Activated naive CD4-positive, alpha-beta T cell treated with anti-CD3 and anti-CD28 coated beads, Interleukin-2, amount 50 U/mL, for 16 hours (primary cell): Measurements from ENCODE around the gene CHST12.
A peak's percentile ranks its signal among the peaks of the same experiment; 100 is the strongest.
"Not testable (repeated sequence)": the region's sequence is repeated elsewhere in the genome, so short reads cannot be mapped to it uniquely, and the experiment has no call there.

Source experiments
- DNase-seq: peaks from one replicate; pipeline ENCODE4 v3.0.0-alpha.2; 2020

CHST12 gene

DNA sequence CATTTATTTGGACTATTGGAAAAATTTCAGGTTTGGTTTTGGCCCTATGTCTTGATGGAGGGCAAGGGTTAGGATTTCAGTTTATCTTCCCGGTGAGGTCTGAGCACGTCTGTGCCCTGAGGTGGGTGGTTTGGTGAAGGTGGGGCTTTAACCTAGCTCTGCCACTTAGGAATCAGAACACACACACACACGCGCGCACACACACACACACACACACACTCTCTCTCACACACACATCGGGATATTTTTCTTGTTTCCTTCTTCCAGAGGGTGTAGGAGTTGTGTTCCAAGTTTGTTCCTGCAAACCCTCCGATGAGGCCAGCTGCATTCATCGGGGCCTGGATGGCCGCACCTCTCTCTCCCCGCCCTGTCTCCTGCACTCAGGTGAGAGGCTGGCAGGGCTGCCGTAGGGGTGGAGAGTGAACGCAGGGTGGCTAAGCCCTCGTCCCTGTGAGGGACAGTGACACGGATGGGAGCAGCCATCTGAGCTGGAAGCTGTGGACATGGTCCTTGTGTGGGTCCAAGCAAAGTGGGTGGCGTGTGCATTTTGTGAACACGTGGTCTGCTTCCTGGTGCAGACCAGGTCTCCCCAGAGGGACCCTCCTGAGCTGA lies 34.2 kb downstream of the CHST12 start:
- DNase-seq, result no peak

DNA sequence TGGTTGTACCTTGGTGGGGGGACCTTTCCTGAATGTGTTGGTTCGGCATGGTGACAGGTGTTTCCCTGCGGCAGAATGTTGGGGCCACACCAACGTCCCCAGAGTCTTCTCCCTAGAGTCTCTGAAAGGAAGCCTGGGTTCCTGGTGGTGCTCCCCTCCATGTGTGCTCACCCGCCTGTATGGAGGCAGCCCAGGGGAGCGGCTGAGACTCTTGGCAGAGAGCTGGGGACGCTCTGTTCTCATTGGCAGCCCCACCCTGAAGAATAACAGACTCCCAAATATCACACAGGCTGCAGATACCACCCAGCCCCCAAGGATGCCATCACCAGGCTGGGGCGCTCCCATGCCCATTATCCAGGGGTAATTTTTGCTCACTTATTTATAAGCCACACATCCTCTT lies 34.8 kb downstream of the CHST12 start:
- DNase-seq, result no peak

DNA sequence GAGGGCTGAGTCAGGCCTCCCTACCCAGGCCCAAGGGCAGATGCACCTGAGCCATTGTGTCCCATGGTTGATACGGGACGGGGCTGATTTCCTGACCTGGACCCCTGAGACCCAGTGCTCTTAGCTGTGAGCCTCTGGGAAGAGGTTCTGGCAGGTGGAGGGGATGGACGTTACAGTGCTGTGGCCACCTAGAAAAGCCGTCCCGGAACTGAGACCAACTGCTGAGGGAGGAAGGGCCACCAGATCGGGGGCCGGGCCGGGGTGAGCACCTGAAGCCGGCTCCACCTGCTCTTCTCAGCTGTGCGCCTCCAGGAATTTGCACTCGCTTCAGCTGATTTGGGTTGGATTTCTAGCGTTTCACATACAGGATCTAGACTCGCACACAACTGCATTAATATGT lies 35.4 kb downstream of the CHST12 start:
- no peak for DNase-seq

DNA sequence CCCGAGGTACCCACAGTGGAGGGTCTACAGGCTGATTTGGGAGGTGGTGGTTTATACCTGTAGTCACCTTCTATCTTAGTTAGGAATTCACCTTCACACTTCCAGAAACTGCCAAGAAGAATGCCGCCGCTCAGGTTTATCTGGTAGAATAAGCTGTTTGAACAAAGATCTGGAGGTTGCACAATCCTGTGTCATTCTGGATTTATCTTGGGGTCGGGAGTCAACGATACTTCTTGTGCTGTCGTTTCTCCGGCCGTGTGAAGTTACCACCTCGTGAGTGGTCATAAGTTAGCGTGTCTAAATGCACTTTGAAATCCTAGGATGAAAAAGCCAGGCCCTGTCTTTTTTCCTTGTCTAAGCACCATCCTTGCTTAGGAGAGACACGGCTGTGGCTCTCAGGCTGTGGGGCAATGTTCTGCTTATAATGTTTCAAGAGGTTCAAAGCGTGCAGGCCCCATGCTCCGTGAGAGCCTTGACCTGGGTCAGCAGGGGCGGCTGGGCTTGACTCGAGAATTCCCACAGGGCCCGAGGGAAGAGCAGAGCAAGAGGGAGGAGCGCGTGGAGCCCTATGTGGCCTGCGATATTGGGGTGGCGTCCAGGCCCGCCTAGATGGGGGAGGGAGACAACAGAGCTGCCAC lies 37.3 kb downstream of the CHST12 start:
- DNase-seq, result no peak

DNA sequence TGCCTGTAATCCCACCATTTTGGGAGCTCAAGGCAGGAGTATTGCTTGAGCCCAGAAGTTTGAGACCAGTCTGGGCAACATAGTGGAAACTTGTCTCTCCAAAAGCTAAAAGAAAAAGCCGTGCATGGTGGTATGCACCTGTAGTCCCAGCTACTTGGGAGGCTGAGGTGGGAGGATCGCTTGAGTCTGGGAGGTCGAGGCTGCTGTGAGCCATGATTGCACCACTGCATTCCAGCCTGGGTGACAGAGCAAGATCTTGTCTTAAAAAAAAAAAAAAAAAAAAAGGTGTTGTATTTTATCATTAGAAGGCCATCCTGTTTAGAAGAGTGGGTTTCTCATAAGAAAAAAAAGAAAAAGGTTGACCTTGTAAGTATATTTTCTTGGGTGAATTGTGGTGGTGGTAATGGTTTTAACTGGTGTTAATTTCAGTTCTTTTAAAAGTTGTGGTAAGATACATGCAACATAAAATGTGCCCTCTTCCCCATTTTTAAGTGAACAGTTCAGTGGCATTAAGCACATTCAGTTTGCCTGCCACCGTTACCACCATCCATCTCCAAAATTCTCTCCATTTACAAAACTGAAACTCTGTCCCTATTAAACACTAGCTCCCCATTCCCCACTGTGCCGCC lies 38.1 kb downstream of the CHST12 start:
- no peak for DNase-seq

DNA sequence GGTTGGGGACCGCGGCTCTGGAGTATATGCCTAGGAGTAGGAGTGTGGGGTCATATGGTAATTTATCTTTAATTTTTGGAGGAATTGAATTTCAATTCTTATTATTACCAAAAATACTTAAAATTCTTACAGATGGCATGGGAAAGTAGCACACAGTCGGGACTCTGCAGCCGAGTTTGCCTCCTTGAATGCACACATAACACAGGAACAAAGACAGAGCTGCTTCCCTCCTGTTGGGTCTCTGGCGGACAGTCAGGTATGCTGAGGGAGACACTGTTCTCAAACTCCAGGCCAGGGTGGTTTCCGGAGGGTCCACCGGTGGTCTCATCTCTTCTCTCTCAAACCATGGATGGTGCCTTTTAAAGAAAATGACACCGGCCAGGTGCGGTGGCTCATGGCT lies 40.1 kb downstream of the CHST12 start:
- no peak for DNase-seq

DNA sequence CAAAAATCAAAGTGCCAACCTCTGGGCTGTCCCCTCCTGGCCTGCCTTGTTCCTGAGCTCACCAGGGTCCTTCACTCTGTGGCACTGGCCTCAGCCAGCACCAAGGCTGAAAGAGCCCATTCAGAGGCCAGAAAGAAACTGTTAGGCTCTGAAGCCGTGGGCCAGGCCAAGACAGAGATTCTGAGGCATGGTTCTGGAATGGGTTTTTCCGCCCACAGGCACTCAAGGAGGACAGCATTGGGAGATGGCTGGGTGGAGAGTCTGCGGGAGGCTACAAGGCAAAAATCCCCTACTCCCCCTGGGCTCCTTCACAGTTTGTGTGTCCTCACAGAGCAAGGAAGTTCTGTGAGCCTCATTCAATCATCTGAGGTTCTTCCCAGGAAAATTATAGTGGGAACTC lies 41.1 kb downstream of the CHST12 start:
- no peak for DNase-seq

DNA sequence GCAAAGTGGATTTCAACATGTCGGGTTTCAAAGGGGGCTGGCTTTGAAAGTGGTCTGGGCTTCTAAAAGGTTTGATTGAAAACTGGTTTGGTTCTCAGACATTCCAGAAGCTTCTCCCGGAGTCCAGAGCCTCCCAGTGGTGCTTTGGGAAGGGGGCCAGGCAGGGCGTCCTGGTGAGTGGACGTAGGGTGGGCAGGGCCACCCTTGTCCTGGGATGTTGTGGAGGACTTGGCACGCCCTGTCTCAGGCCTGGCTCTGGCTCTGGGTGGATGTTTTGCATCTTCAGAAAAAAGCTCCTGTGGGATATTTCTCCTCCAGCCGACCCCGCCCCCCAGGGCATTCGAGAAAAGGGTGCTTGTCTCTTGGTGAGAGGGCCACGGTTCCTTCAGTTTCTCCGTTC lies 41.6 kb downstream of the CHST12 start:
- no peak for DNase-seq

DNA sequence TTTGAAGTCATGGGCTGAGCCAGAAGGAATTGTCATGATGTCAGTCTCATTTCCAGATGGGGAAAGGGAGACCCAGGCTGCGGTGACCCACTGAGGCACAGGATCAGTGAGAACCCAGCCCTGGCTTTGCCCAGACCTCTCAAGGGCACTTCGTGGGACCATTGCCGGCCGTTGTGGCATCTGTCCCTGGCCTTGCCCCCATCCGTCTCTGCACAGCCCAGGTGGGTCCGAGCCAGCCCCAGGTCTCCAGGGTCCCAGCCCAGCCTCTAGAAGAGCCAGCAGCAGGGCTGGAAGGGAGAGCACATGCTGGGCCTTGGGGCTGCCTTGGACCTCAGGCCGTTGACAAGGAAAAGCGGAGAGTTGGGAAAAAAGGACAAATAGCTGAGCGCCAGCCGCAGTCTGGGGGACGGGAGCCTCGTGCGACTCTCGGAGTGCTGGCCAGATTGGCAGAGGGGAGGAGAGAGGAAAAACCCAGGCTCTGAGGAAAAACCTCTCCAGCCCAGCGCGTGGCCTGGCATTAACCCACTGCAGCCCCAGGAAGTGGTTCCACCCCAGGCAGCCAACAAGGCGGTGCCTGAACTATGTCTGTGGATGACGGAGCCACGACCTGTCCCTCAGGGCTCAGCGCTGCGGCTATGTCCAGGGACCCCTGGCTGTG lies 42.6 kb downstream of the CHST12 start:
- DNase-seq, result no peak

DNA sequence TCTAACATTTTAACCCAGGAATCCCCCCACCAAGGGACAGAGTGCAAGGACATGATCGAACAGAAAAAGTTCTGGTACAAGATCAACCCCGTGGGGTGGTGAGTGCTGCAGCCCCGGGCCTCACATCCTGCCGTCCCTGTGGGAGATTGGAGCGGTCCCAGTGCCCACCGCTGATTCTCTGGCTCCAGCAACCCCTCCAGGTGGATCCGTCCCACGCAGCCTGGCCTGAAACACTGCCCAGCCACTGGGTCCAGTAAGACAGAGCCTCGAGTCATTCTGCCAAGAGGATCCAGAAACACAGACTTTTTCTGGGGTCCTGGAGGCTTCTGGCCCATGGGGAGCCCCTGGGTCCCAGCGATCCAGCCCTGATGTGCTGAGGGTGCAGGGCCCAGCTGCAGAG lies 43.3 kb downstream of the CHST12 start:
- no peak for DNase-seq

DNA sequence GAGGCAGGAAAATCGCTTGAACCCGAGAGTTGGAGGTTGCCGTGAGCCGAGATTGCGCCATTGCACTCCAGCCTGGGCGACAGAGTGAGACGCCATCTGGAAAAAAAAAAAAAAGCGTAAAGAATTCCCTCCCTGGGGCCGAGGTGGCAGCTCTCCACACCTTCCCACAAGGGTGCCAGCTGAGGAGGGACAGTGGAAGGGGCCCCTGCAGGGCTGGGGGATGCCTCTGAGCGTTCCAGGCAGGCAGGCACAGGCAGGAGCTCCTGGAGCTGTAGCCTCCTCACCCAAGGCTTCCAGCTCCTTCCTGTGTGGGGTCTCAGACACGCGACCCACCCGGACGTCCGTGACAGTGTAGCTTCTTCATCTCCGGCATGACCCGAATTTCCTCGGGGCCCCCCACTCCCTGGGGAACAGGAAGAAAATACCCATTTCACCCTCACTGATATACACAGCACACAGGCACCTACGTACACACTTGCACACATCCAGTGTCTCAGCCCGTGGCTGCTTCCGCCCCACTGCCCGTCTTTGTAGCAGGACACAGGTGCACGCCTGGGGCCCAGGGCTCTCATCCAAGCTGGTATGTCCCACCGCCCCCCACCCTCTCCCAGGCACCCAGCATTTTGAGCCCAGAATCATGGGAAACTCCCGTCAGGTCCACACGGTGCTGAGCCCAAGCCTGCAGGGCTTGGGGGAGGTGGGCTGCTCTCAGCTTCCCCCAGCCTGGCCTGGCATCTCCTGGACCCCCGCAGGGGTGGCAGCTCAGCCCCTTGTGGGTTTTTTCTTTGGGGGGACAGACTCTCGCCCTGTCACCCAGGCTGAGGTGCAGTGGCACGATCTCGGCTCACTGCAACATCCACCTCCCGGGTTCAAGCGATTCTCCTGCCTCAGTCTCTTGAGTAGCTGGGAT lies 47.0 kb downstream of the CHST12 start:
- no peak for DNase-seq

DNA sequence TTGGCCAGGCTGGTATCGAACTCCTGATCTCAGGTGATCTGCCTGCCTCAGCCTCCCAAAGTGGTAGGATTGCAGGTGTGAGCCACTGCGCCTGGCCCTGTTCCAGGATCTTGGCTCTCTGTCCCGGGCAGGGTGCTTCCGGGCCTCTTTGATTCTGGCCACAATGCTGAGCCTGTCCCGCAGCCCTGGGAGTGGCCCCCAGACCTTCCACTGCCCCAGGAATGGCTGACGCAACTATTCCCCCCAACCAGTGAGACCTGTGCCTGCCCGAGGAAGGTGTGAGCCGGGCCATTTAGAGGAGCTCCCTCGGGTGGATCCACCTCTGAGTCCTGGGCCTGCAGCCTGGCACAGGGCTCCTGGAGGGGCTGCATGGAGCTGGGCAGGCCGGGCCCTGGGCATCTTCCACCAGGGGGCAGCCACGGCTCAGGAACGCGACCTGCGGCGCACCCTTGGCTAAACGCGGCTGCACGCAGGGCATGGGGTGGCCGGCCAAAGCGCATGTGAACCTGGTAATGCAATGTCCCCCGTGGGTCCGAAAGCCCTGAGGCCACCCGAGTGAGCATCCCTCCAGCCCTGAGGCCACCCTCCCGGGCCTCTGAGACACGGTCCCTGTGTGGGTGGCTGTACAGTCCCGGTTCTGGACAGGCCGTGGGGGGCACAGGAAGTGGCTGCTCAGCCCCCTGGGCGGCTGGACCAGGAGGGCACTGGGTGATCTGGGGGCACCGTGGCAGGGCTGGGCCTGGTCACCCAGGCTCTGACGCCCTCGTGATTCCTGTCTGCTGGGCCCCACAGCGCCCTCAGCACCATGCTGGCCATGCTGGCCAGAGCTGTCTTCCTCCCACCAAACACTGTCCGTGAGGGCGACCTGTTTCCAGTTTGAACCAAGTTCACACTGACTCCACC lies 48.0 kb downstream of the CHST12 start:
- DNase-seq, result peak; percentile 81

DNA sequence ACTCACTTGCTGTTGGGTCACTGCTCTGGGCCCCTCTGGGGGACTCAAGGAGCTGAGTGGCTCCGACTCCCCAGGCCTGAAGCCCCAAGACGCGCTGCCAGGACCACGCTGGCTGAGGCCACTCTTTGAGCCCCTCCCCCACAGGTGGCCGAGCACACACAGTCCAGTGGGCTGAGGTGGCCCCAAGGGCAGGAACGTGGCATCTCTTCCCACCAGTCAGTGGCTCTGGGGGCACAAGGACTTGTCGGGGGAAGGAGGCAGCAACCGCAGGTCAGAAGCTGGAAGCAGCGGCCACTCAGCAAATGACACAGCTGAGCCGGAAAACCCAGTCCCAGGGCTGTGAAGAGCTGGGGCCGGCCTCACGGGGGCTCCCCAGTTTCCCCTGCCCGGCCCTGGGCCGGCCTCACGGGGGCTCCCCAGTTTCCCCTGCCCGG lies 48.7 kb downstream of the CHST12 start:
- DNase-seq, result no peak

DNA sequence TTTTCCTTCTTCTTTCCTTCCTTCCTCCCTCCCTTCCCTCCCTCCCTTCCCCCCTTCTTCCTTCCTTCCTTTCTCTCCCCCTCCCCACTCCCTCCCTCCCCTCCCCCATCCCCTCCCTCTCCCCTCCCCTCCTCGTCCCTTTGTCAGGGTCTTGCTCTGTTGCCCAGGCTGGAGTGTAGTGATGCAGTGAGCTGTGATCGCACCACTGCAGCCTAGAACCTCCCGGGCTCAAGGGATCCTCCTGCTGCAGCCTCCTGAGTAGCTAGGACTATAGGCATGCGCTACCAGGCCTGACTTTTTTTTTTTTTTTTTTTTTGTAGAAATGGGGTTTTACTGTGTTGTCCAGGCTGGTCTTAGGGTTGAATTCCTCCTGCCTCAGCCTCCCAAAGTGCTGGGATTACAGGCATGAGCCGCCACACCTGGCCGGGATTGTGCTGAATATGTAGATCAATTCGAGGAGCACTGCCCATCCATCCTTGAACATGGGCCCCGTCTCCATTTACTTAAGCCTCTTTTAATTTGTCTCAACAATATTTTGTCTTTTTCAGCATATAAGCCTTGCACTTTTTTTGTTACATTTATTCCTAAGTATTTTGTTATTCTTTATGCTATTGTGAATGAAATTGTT lies 49.3 kb downstream of the CHST12 start:
- no peak for DNase-seq

DNA sequence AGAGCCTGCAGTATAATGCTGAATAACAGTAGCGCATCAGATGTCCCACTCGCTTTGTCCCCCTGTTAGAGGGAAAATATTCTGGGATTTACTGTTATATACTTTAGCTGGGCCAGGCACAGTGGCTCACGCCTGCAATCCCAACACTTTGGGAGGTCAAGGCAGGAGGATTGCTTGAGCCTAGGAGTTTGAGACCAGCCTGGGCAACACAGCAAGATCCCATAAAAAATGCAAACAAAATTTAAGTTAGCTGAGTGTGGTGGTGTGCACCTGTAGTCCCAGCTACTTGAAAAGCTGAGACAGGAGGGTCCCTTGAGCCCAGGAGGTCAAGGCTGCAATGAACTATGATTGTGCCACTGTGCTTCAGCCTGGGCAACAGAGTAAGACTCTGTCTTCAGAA lies 50.4 kb downstream of the CHST12 start:
- not testable (repeated sequence) for DNase-seq

DNA sequence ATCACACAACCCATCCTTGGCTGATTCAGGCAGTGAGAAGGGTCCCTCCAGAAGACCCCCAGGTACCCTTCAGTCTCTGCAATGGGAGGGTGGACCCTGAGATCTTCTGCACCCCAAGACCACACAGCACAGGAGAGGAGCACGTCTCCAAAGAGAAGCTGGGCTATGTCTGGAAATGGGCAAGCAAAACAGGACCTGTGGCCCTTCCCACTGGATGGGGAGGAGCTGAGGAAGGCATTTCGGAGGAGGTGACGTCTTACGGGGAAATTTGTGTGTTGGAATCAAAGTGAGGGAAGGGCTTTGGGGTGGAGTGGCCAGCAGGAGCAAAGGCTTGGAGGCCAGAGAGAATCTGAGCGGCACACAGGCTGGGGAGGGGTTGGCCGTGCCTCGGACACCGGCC lies 56.3 kb downstream of the CHST12 start:
- DNase-seq, result no peak

DNA sequence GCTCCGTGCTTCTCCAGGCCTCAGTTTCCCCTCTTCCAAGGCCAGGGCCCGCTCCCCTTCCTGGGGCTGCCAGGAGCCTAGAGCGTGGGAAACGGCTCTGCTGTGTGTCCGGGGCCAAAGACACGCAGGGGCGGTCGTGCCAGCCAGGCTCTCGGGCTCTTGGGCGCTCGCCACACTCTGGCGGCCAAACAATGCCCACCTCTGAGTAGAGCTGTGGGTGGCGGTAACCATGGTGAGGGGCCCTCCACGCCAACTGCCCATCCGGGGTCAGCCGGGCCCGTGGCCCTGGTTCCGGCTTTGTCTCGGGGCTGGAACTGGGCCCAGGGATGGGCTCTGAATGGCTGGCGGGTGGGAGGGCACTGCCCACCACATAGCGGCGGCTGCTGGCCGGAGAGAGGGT lies 56.8 kb downstream of the CHST12 start:
- no peak for DNase-seq

DNA sequence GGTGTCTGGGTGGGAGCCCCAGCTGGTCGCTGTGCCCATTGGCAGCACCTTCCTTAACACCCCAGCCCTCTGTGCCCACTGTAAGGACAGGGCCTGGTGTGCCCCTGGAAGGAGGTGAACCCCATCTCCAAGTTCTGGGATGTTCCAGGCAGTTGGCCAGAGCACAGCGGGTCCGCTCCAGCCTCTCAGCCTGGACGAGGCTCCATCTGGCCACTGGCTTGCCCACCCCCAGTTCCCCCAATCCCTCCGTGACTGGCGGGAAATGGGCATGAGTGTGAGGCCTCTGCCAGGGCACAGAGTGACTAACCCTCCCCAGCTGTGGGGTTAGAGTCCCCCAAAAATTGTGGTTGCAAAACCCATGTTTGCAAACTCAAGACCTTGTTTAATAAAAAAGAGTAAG lies 57.2 kb downstream of the CHST12 start:
- DNase-seq, result no peak

DNA sequence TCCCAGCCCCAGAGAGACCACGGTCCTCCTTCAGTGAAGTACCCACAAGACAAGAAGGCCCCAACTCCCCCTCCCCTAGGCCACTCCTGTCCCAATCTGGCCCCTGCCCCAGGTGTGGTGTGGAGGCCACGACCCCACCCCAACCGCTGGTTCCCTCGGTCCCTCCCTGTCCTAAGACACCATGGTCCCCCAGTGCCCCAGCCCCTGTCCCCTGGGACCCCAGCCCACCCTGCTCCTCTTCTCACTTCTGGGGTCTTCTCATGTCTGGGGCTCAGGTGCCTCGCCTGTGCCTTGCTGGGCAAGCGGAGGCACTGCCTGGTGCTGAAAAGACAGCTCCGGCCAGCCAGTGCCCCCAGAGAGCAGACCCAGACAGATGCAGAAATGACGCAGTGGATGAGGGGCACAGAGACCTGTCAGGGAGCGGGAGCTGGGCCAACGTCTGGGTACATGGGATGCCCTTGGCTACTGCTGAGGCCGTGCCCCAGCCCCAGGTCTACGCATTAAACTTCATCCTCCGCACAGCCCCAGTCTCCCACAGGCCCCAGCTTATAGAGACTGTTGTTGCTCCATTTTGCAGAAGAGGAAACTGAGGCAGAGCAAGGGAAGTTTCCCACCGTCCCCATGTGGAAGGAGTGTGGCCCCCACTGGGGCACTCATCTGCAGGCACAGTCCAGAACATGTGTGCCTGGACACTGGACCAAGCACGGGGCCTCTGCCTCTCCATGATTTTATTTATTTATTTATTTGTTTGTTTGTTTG lies 58.0 kb downstream of the CHST12 start:
- DNase-seq, result no peak

DNA sequence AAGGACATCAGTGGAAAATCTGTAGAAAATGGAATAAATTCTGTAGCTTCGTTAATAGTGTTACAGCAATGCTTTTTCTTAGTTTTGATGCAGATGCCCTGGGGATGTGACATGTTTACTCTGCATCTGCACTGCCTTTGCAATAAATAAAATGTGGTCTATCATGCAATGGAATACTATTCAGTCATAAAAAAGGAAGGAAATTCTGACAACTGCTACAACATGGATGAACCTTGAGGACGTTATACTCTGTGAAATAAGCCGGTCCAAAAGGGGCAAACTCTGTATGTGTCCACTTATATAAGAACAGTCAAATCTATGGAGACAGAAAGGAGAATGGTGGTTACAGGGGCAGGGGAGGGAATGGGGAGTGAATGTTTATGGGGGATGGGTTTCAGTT lies 59.3 kb downstream of the CHST12 start:
- DNase-seq, result no peak

DNA sequence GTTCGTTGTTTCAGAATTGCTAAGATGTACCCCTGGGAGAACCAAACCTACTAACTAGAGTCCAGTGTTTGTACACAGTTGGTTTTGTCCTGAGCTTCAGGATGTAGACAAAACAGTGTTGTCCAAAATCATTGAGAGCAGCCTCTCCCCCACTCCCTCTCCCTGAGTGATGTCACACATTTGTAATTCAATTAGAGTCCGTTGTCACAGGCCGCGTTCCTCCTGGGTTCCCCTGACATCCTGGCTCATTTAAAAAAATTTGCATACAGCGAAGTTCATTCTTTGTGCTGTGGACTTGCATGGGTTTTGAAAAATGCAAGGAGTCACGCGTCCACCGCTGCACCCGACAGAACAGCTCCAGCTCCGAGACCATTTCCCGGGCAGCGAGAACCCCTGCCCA lies 62.5 kb downstream of the CHST12 start:
- DNase-seq, result no peak
